Measurements from ENCODE around the gene IFNE. TPM values are rescaled to one million over a fixed set of nuclear protein-coding genes. Genes with fewer than 3 reads are reported as not detected.
A peak's percentile ranks its signal among the peaks of the same experiment; 100 is the strongest.

The IFNE gene
- total RNA-seq, 6 experiments from 2014 or later, result 0.74 to 2.3 (median 0.93) TPM

DNA sequence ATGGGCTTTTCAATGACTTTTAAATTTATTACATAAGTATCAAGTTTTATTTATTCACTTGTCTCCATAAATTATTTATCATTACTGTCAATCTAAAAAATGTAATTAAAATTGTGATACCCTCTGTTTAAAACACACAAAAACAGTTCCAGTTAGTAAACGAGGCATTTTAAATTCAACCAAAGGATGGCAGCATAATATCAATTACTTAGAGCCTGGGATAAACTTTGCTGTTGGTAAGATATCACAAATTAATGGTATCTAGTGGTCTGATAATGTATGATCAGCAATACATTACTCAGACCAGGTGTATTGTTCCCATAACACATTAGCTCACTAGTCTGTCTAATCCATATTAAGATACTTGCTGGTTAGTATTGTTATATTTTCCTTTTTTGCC lies 9.6 kb upstream of the IFNE start:
- Mint-ChIP-seq H3K27me3 (ENCODE audit: insufficient read depth) (no peaks in the 10 kb centered on the region), H3K4me3 (no peak overlapping the region), H3K9me3 (no peaks in the 10 kb centered on the region), H3K36me3 (ENCODE audit: low read depth) (peaks cover 18% of the 10 kb centered on the region), H3K27ac (peak overlapping the region; percentile 52; the same call in 1 of the 2 replicates), H3K4me1 (ENCODE audit: low read depth) (peaks cover 49% of the 10 kb centered on the region)
- no peak for DNase-seq
- TF ChIP-seq, protein P1, sequence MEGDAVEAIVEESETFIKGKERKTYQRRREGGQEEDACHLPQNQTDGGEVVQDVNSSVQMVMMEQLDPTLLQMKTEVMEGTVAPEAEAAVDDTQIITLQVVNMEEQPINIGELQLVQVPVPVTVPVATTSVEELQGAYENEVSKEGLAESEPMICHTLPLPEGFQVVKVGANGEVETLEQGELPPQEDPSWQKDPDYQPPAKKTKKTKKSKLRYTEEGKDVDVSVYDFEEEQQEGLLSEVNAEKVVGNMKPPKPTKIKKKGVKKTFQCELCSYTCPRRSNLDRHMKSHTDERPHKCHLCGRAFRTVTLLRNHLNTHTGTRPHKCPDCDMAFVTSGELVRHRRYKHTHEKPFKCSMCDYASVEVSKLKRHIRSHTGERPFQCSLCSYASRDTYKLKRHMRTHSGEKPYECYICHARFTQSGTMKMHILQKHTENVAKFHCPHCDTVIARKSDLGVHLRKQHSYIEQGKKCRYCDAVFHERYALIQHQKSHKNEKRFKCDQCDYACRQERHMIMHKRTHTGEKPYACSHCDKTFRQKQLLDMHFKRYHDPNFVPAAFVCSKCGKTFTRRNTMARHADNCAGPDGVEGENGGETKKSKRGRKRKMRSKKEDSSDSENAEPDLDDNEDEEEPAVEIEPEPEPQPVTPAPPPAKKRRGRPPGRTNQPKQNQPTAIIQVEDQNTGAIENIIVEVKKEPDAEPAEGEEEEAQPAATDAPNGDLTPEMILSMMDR (IDR thresholded peaks at IDR 0.05), result peak; percentile 47; the same call in 1 of the 2 replicates

- Mint-ChIP-seq H3K27me3 (ENCODE audit: insufficient read depth) (no peaks in the 10 kb centered on the region), H3K27ac (peak overlapping the region; percentile 56), H3K4me3 (no peak overlapping the region)
Measured at GRCh38 chr9:21481470-21482056, 550 bp downstream of the IFNE start.

GRCh38 chr9:21479152-21479702 lies 2.9 kb downstream of the IFNE start:
- Mint-ChIP-seq H3K36me3 (ENCODE audit: low read depth) (peaks cover 30% of the 10 kb centered on the region), H3K27ac (no peak overlapping the region), H3K27me3 (ENCODE audit: insufficient read depth) (no peaks in the 10 kb centered on the region), H3K4me3 (no peak overlapping the region), H3K4me1 (ENCODE audit: low read depth) (peaks cover 18% of the 10 kb centered on the region), H3K9me3 (no peaks in the 10 kb centered on the region)
- TF ChIP-seq, protein P1 (IDR thresholded peaks at IDR 0.05), result no peak
- no peak for DNase-seq

More at GRCh38 chr9:21481470-21482056, 550 bp downstream of the IFNE start:
- Mint-ChIP-seq H3K9me3 (no peaks in the 10 kb centered on the region), H3K36me3 (ENCODE audit: low read depth) (peaks cover 31% of the 10 kb centered on the region), H3K4me1 (ENCODE audit: low read depth) (peaks cover 31% of the 10 kb centered on the region)
- TF ChIP-seq, protein P1 (IDR thresholded peaks at IDR 0.05), result no peak
- no peak for DNase-seq

GRCh38 chr9:21477466-21477865 lies 4.6 kb downstream of the IFNE start:
- Mint-ChIP-seq H3K4me1 (ENCODE audit: low read depth) (peaks cover 14% of the 10 kb centered on the region), H3K9me3 (no peaks in the 10 kb centered on the region), H3K27me3 (ENCODE audit: insufficient read depth) (no peaks in the 10 kb centered on the region; the same call in 1 of the 2 replicates), H3K36me3 (ENCODE audit: low read depth) (peaks cover 24% of the 10 kb centered on the region), H3K4me3 (no peak overlapping the region), H3K27ac (no peak overlapping the region; the same call in 1 of the 2 replicates)
- TF ChIP-seq, protein P1 (IDR thresholded peaks at IDR 0.05), result no peak
- no peak for DNase-seq

GRCh38 chr9:21473236-21473635 lies 8.9 kb downstream of the IFNE start:
- TF ChIP-seq, protein P1 (IDR thresholded peaks at IDR 0.05), result peak; percentile 52
- 0 out of 2 replicates have a peak, but pooled peaks cover 6% of the 10 kb centered on the region for H3K4me1 Mint-ChIP-seq (ENCODE audit: low read depth)
- no peaks in the 10 kb centered on the region; the same call in 1 of the 2 replicates for H3K27me3 Mint-ChIP-seq (ENCODE audit: insufficient read depth)
- DNase-seq, result peak; percentile 14
- peak overlapping the region; percentile 55 for H3K27ac Mint-ChIP-seq
- H3K36me3 Mint-ChIP-seq (ENCODE audit: low read depth), result peaks cover 22% of the 10 kb centered on the region
- no peak overlapping the region for H3K4me3 Mint-ChIP-seq
- no peaks in the 10 kb centered on the region for H3K9me3 Mint-ChIP-seq

Measured in HFFc6 (cell line).